ENCODE measurements around the gene PITPNM2. TPM values are rescaled to one million over a fixed set of nuclear protein-coding genes. Genes with fewer than 3 reads are reported as not detected.
A peak's percentile ranks its signal among the peaks of the same experiment; 100 is the strongest.

PITPNM2 gene
- polyA plus RNA-seq, 6 donors from 2014 or later = 0.10 to 2.6 (median 0.96) TPM

DNA sequence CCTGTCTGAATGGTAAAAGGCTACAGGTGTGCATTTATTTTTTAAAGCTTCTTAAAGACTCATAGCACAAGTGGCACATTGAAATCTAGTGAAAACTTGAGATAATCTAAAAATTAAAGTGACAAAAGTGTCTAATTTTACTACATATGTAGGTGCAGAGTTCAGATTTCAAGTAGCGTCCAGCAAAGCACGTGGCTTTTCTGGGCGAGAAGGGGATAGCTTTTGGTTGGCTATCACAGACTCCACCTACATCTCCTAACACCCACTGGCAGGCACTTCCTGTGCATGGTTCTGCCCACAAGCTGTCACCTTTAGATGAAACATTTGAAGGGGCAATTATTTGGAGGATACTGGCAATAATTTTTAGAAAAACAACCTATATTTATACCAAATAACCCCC lies 1.9 kb upstream of the PITPNM2 start:
- H3K27ac Mint-ChIP-seq = no peak overlapping the region
- no peak for DNase-seq
- H3K9me3 Mint-ChIP-seq = no peaks in the 10 kb centered on the region
- ATAC-seq (ENCODE audit: low read depth in 2 of 2) = no peak
- H3K4me1 Mint-ChIP-seq = peaks cover 18 to 28% (median 23%) of the 10 kb centered on the region in 3 donors
- no peaks in the 10 kb centered on the region for H3K27me3 Mint-ChIP-seq
- H3K4me3 Mint-ChIP-seq = peak overlapping the region in 6 of 8 donors; percentile 72 to 92 (median 81)
- H3K36me3 Mint-ChIP-seq = no peaks in the 10 kb centered on the region

DNA sequence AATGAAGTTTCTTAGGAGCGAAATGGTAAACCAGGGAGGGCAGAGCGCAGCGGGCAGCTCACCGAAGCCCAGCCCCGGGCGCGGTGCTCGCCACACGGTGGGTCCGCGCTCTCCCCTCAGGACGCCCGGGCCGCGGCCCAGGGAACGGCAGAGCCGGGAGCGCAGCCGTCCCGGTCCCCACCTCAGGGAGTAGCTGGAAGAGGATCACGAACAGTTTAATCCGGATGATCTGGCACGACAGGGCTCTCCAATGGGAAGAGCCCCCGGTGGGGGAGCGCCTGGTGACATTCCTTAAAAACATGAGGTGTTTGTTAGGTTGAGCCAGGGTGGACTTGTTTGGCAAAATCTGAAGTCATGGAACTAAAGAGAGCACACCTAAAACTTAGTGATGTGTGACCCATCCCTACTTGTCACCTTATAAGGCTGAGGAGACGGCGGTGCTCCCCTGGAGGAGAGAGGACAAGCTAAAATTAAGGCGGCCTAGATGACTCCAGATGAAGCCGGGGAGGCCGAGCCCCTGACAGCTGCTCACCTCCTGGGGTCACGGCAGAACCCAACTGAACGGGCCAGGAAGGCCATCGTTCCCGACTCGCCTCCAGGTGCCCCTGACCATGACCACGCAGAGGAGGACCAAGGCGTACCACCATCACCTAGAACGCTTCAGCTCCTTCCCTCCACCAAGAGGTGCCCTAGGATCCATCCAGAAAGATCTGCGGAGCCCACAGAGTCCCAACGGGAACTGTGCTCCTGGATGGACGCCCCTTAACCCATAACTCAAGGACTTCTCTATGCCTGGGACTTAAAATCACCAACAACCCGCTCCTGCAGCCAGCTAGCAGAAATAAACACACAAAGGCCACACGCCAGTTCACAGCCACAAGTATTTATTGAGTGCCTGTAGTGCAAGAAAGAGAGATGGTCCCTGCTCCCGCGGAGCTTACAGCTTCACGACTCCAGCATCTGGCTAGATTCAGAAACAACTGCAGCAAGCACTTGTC lies 866 bp upstream of the PITPNM2 start:
- Mint-ChIP-seq H3K27ac (peak overlapping the region; percentile 4 to 86 (median 62)), H3K36me3 (no peaks in the 10 kb centered on the region), H3K4me3 (peak overlapping the region; percentile 72 to 92 (median 83)), H3K27me3 (no peaks in the 10 kb centered on the region), H3K9me3 (no peaks in the 10 kb centered on the region), H3K4me1 (peaks cover 27 to 33% (median 28%) of the 10 kb centered on the region in 3 donors)
- ATAC-seq (ENCODE audit: low read depth in 2 of 2) (peak in 1 of 2 donors; percentile 5), DNase-seq (no peak)

DNA sequence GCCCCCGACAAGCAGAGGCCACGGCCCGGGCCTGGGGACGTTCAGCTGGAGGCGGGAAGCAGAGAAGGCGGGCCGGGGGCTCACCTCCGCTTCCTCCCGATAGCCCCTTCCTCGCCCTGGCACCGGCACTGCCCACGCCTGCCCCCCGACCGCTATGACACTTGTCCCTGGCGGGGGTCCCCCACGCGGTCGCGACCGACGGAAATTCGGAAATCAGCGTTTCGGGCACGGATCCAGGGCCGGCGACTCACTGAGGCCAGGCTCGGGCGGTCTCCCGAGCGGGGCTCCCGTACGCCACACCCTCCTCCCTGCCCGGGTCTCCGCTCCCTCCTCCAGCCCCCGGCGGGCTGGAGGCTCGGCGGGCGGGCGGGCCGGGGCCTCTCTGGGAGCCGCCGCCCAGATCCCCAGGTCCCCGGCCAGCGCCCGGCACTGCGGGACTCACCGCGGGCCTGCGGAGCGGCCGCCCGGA lies 581 bp downstream of the PITPNM2 start:
- peak overlapping the region; percentile 77 to 93 (median 87) for H3K4me3 Mint-ChIP-seq
- H3K36me3 Mint-ChIP-seq = no peaks in the 10 kb centered on the region
- ATAC-seq (ENCODE audit: low read depth in 2 of 2) (peak; percentile 17 to 29), DNase-seq (no peak)
- H3K27ac Mint-ChIP-seq = peak overlapping the region in 2 of 6 donors; percentile 74 to 86
- H3K4me1 Mint-ChIP-seq = peaks cover 30 to 38% (median 32%) of the 10 kb centered on the region in 3 donors
- H3K27me3 Mint-ChIP-seq = no peaks in the 10 kb centered on the region
- H3K9me3 Mint-ChIP-seq = no peaks in the 10 kb centered on the region

DNA sequence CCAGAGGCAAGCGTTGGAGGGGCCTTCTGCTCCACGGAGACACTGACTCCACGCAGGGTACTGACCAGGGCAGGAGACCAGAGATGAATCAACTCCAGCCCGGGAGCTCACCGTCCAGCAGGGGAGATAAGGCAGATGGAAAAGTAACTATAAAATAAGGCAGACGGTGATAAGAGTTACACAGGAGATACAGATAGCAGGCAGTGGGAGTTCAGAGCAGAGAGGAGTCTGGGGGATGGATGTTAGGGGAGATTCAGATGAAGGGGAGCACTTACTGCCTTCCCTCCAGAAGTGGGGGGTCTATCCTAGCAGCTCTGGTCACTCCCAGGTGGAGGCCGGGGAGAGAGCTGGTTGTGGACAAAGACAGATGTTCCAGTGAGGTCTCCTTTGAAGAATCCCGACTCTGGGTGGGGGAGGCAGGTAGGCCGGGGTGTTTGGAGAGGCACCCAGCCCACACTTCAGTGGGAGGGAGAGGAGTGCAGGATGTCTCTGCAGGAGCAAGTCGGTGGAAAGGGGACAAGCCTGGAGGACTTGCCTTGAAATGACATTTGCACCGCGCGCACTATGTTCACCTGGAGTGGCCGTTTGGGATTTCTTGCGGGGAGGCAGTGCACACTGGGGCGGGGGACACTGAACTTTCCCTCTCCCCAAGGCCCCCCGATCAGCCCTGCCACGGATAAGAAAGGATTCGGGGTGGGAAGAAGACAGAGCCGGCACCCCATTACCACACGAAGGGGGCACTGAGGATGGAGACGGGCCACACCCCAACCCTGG lies 1.2 kb downstream of the PITPNM2 start:
- Mint-ChIP-seq H3K27me3 (no peaks in the 10 kb centered on the region), H3K4me3 (peak overlapping the region; percentile 77 to 93 (median 87)), H3K9me3 (no peaks in the 10 kb centered on the region), H3K36me3 (no peaks in the 10 kb centered on the region), H3K4me1 (peaks cover 33 to 45% (median 36%) of the 10 kb centered on the region in 3 donors), H3K27ac (peak overlapping the region; percentile 74 to 87 (median 80))
- no peak for ATAC-seq (ENCODE audit: low read depth in 2 of 2)
- DNase-seq = no peak

DNA sequence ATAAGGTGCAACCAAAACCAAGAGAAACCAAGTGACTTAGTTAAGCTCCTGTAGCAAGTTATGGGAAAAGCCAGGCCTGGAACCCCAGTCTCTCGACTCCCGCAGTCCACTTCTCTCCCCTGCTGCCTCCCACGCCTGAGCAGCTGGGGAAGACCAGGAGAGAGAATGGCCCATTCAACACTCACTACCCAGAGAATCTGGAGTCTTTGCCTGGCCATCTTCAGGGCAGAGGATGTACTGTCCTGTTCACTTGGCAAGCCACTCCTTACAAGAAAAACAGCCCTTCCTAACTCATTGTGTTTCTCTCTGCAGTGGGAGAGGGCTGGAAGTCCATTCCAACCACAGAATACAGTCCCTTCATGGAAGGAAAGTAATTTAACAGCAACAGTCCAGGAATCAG lies 1.8 kb downstream of the PITPNM2 start:
- Mint-ChIP-seq H3K27me3 (no peaks in the 10 kb centered on the region), H3K4me1 (peaks cover 35 to 51% (median 38%) of the 10 kb centered on the region in 3 donors), H3K27ac (peak overlapping the region; percentile 57 to 86 (median 78)), H3K4me3 (peak overlapping the region; percentile 77 to 93 (median 87)), H3K36me3 (no peaks in the 10 kb centered on the region), H3K9me3 (no peaks in the 10 kb centered on the region)
- DNase-seq (no peak), ATAC-seq (ENCODE audit: low read depth in 2 of 2) (no peak)

DNA sequence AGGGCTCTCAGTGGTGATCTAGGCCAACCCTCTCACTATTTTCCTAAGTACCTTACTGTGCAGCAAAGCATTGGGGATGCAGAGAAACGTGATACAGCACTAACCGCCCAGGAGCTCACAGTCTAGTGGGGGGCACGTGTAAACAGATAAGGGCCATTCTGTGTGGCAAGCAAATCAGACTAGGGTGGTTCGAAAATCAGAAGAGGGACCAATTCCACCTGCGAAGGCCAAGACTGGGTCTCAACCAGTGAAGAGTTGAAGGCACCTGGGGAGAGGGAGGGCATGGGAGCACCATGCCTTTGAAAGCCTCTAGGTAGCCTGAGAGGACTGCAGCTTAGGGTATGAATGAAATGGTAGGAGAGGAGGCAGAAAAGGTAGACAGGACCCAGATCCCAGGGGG lies 2.2 kb downstream of the PITPNM2 start:
- Mint-ChIP-seq H3K36me3 (no peaks in the 10 kb centered on the region), H3K4me1 (peaks cover 39 to 55% (median 42%) of the 10 kb centered on the region in 3 donors), H3K27ac (peak overlapping the region in 4 of 6 donors; percentile 12 to 80 (median 64))

DNA sequence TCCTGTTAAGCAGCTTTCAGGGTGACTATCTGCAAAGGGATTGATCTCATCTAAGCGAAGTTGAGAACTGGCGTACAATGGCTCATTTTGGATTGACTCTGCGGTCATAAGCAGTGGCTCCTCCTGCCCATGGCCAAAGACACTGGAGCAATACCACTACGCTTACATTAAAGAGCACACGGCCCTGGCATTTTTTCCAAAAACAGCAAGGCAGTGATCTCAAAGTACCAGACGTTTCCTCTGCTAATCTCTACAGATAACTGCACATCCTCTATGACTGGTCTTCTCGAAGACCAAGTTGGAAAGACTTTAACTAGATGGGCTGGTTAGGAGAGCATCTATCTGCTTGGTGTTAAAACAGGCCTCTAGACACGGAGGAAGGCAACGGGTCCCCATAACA lies 2.7 kb downstream of the PITPNM2 start:
- peak overlapping the region in 7 of 8 donors; percentile 43 to 93 (median 84) for H3K4me3 Mint-ChIP-seq
- no peaks in the 10 kb centered on the region for H3K36me3 Mint-ChIP-seq
- peak overlapping the region in 3 of 6 donors; percentile 12 to 72 (median 57) for H3K27ac Mint-ChIP-seq
- DNase-seq = no peak
- H3K9me3 Mint-ChIP-seq = no peaks in the 10 kb centered on the region
- ATAC-seq (ENCODE audit: low read depth in 2 of 2) = no peak
- no peaks in the 10 kb centered on the region for H3K27me3 Mint-ChIP-seq
- peaks cover 43 to 59% (median 46%) of the 10 kb centered on the region in 3 donors for H3K4me1 Mint-ChIP-seq

More for the DNA sequence above, 2.2 kb downstream of the PITPNM2 start:
- Mint-ChIP-seq H3K27me3 (no peaks in the 10 kb centered on the region), H3K9me3 (no peaks in the 10 kb centered on the region), H3K4me3 (peak overlapping the region; percentile 43 to 93 (median 85))
- ATAC-seq (ENCODE audit: low read depth in 2 of 2) = no peak
- no peak for DNase-seq

DNA sequence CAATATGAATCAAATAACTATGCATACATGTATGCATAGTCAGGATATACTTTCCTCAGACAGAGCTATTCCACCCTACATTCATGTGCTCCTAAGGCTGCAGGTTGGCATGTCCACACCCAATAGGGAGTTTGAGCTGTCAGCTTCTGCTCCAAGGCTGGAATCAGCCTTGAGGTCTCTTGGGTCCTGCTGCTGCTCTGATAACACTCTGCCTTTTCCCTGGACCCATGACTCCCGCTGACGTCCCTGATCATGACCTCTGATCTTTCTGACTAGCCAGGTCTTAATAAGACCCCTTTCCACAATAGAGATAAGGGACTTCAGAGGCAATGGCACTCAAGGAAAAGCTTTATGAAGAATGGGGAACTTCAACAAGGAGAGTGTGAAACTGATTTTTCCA lies 5.7 kb downstream of the PITPNM2 start:
- Mint-ChIP-seq H3K36me3 (no peaks in the 10 kb centered on the region), H3K27me3 (no peaks in the 10 kb centered on the region), H3K4me1 (peaks cover 53 to 86% (median 62%) of the 10 kb centered on the region in 3 donors), H3K4me3 (no peak overlapping the region), H3K9me3 (no peaks in the 10 kb centered on the region), H3K27ac (peak overlapping the region in 2 of 6 donors; percentile 86 to 92)
- ATAC-seq (ENCODE audit: low read depth in 2 of 2) = no peak
- no peak for DNase-seq

DNA sequence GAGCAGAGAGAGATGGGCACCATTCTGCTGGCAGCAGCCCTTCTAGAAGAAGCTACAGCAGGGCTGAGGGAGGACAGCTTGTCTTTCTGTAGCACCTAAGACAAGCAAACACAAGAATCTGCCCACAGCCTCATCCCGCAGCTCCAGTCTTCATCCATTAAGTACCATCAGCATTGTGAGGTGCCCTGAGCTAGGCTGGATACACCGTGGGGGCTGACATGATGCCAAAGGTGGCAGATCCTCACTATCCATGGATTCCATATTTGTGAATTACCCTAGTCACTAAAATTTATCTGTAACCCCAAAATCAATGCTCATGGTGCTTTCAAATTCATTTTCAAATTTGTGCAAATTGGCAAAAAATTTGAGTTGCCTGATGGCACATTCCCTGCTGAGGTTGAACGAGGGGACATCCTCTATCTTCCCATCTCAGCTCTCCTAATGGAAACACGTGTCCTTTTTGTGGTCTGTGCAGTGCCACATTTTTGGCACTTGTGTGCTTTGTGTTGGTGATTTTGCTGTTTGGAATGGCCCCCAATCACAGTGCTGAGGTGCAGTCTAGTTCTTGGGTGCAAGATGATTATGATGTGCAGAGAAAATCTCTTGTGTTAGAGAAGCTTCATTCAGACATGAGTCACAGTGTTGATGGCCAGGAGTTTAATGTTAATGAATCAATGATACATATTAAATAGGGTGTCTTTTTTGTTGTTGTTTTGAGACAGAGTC lies 7.0 kb downstream of the PITPNM2 start:
- Mint-ChIP-seq H3K4me1 (peaks cover 51 to 83% (median 61%) of the 10 kb centered on the region in 3 donors), H3K4me3 (peak overlapping the region; percentile 0 to 88 (median 71)), H3K27ac (peak overlapping the region in 5 of 6 donors; percentile 87 to 96 (median 88)), H3K27me3 (no peaks in the 10 kb centered on the region), H3K36me3 (no peaks in the 10 kb centered on the region), H3K9me3 (no peaks in the 10 kb centered on the region)
- ATAC-seq (ENCODE audit: low read depth in 2 of 2) (no peak), DNase-seq (no peak)

DNA sequence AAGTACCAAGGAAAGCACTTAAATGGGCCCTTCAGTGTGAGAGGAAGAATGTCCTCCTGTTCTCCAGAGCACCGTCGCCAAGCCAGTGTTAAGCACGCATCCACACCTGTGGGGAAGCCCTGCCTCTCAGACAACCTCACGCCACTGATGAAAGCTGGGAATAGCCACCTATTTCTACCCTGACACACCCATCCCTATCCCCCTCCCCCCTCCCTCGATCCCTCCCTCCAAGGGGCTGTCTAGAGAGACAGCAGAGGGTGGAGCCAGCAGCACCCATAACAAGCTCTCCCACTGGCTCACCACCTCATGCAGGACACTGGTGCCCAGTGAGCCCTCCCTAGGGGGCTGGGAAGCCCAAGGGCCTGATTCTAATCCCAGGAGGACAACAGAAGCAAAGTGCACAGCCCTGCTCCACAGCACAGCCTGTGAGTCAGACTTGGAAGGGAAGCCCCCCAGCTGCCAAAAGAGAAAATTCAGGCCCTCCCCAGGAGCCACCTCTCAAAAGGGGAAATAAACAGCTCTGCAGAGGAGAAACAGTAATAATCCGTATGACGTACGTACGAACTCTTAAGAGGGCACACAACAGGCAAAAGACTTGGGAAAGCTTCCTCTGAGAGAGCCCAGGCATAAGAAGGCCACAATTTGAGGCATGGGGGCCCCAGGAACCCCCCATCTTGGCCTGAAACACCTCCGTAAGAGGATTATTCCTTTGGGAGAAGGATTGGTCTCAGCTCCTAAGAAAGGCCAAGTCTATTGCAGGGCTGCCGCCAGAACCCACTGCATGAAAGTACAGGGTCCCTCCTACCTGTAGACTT lies 7.8 kb downstream of the PITPNM2 start:
- no peaks in the 10 kb centered on the region for H3K27me3 Mint-ChIP-seq
- DNase-seq (peak; percentile 62), ATAC-seq (ENCODE audit: low read depth in 2 of 2) (peak; percentile 93 to 95)
- no peaks in the 10 kb centered on the region for H3K36me3 Mint-ChIP-seq
- H3K9me3 Mint-ChIP-seq = no peaks in the 10 kb centered on the region
- peaks cover 45 to 75% (median 53%) of the 10 kb centered on the region in 3 donors for H3K4me1 Mint-ChIP-seq
- peak overlapping the region; percentile 28 to 88 (median 73) for H3K4me3 Mint-ChIP-seq
- H3K27ac Mint-ChIP-seq = peak overlapping the region; percentile 70 to 96 (median 88)

DNA sequence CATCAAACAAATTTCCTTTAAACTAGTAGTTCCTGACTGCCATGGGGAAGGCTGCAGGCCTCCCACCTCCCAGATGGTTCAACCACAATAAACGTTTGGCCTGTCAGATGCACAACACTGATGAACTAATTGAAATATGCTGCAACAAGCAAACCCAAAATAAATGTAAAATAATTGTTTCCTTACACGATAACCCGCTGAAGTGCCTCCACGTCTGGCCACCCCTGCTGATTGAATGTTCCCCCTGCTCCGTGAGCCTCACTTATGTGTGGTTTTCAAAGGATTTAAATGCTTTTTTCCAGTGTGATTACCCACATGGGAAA lies 8.4 kb downstream of the PITPNM2 start:
- Mint-ChIP-seq H3K4me3 (peak overlapping the region in 6 of 8 donors; percentile 20 to 83 (median 73)), H3K27me3 (no peaks in the 10 kb centered on the region), H3K36me3 (no peaks in the 10 kb centered on the region), H3K4me1 (peaks cover 42 to 72% (median 51%) of the 10 kb centered on the region in 3 donors), H3K27ac (peak overlapping the region in 5 of 6 donors; percentile 37 to 96 (median 88)), H3K9me3 (no peaks in the 10 kb centered on the region)
- no peak for DNase-seq
- no peak for ATAC-seq (ENCODE audit: low read depth in 2 of 2)
